Endothelial cell of umbilical vein (primary cell): ENCODE results near the gene CAMTA2. TPM values are rescaled to one million over a fixed set of nuclear protein-coding genes. Genes with fewer than 3 reads are reported as not detected.

ENCODE experiments used
- BruUV-seq: library from RNA; stranded (reverse); fragments of 400-500 nt; replicated peaks from 2 replicates; lab custom pipeline; 2021; lab: Mats Ljungman, UMichigan
- CTCF ChIA-PET: fragments of 300-600, 350-600 bp; sonication (Branson Sonifier 250); formaldehyde crosslinking; loops from one replicate; lab custom pipeline; 2021; ENCODE audit warnings: antibody characterized with exemption, inconsistent platforms; lab: Charles Lee
- POLR2A ChIA-PET: fragments of 300-600, 350-600 bp; sonication (Branson Sonifier 250); formaldehyde crosslinking; loops from one replicate; lab custom pipeline; 2021; ENCODE audit warnings: antibody characterized with exemption, inconsistent platforms; lab: Charles Lee
- DNase-seq: peaks from one replicate; pipeline ENCODE4 v3.0.0-alpha.2; 2011; ENCODE audit warnings: low read depth, low spot score
- FAIRE-seq: peaks from 2 replicates; lab custom pipeline; 2011; peaks lifted over from hg19 to GRCh38; lab: Jason Lieb, UNC
- H2AFZ ChIP-seq: 2 replicates; pipeline ENCODE4 v1.6.0; 2012; ENCODE audit warnings: low read depth, low read length, control low read depth, inconsistent platforms
- H3K27ac ChIP-seq: 2 replicates; pipeline ENCODE4 v1.5.1; 2011; ENCODE audit warnings: low read depth, mild to moderate bottlenecking, control low read depth, low read length, moderate library complexity; ENCODE audit not compliant: insufficient read depth
- H3K27me3 ChIP-seq, 2 experiments: 2 replicates each; pipeline versions ENCODE4 v1.6.0 to v1.6.1; 2011; ENCODE audit warnings: low read length in 2 of 2, mixed read lengths in 1 of 2; ENCODE audit not compliant: control insufficient read depth in 2 of 2, insufficient read depth in 2 of 2
- H3K36me3 ChIP-seq, 2 experiments: 2 replicates in 1 of 2; 3 replicates in 1 of 2; pipeline ENCODE4 v1.5.1; 2011; ENCODE audit warnings: low read length in 2 of 2, mild to moderate bottlenecking in 1 of 2, moderate library complexity in 1 of 2; ENCODE audit not compliant: control insufficient read depth in 2 of 2, insufficient read depth in 2 of 2; ENCODE audit errors: extremely low read depth in 1 of 2
- H3K4me1 ChIP-seq: 3 replicates; pipeline ENCODE4 v1.5.1; 2011; ENCODE audit warnings: mild to moderate bottlenecking, low read length; ENCODE audit not compliant: control insufficient read depth, insufficient read depth; ENCODE audit errors: extremely low read depth
- H3K4me2 ChIP-seq: 2 replicates; pipeline ENCODE4 v1.6.1; 2011; ENCODE audit warnings: low read length, control low read depth, mixed read lengths; ENCODE audit not compliant: insufficient read depth
- H3K4me3 ChIP-seq, 3 experiments: fragments of 200-600 bp in 1 of 3; sonication (generic), shearing (Covaris generic) in 1 of 3; replicated peaks in 1 of 3; 2 replicates each; pipeline ENCODE4 v1.5.1; 2011 to 2016; ENCODE audit warnings: control low read depth in 3 of 3, low read length in 3 of 3, mild to moderate bottlenecking in 2 of 3, inconsistent platforms in 1 of 3, low read depth in 1 of 3, moderate library complexity in 1 of 3; ENCODE audit not compliant: insufficient read depth in 1 of 3
- H3K79me2 ChIP-seq: 2 replicates; pipeline ENCODE4 v1.6.0; 2012; ENCODE audit warnings: low read length, inconsistent platforms; ENCODE audit not compliant: control insufficient read depth, insufficient read depth
- H3K9ac ChIP-seq: replicated peaks from 2 replicates; pipeline ENCODE3; 2011; ENCODE audit warnings: low read length, control low read depth; ENCODE audit not compliant: insufficient read depth; ENCODE audit errors: extremely low read depth
- H3K9me1 ChIP-seq: replicated peaks from 3 replicates; pipeline ENCODE4 v1.6.0; 2011; ENCODE audit warnings: mild to moderate bottlenecking, low read length; ENCODE audit not compliant: control insufficient read depth, insufficient read depth; ENCODE audit errors: extremely low read depth
- H3K9me3 ChIP-seq: replicated peaks from 2 replicates; pipeline ENCODE4 v1.5.1; 2012; ENCODE audit warnings: low read length, inconsistent platforms; ENCODE audit not compliant: control insufficient read depth, insufficient read depth
- H4K20me1 ChIP-seq: replicated peaks from 2 replicates; pipeline ENCODE3; 2011; ENCODE audit warnings: mild to moderate bottlenecking, low read length; ENCODE audit not compliant: control insufficient read depth, insufficient read depth; ENCODE audit errors: extremely low read depth
- CTCF ChIP-seq, 2 donors: IDR thresholded peaks; 1 replicate in 1 of 2; 2 replicates in 1 of 2; pipeline ENCODE4 v1.5.1; 2011; ENCODE audit warnings: low read length in 2 of 2, mild to moderate bottlenecking in 2 of 2, moderate library complexity in 2 of 2, control low read depth in 1 of 2, inconsistent platforms in 1 of 2, low read depth in 1 of 2; ENCODE audit not compliant: insufficient read depth in 1 of 2; ENCODE audit errors: extremely low read depth in 1 of 2
- EZH2 ChIP-seq: IDR thresholded peaks from 2 replicates; pipeline ENCODE4 v1.6.1; 2012; ENCODE audit warnings: borderline replicate concordance, low read depth, mild to moderate bottlenecking, moderate library complexity, low read length, inconsistent platforms; ENCODE audit not compliant: severe bottlenecking
- FOS ChIP-seq: IDR thresholded peaks from 2 replicates; pipeline ENCODE4 v1.6.1; 2011; ENCODE audit warnings: mild to moderate bottlenecking, low read length, moderate library complexity, borderline replicate concordance; ENCODE audit not compliant: insufficient read depth
- GATA2 ChIP-seq: IDR thresholded peaks from 2 replicates; pipeline ENCODE4 v1.7.0; 2011; ENCODE audit warnings: low read depth, mild to moderate bottlenecking, moderate library complexity, mixed read lengths, low read length; ENCODE audit not compliant: insufficient read length, insufficient read depth
- JUN ChIP-seq: IDR thresholded peaks from 2 replicates; pipeline ENCODE4 v1.6.1; 2011; ENCODE audit warnings: borderline replicate concordance, low read depth; ENCODE audit not compliant: insufficient read length, insufficient read depth
- MYC ChIP-seq: IDR thresholded peaks from one replicate; pipeline ENCODE4 v1.6.1; 2011; ENCODE audit warnings: mild to moderate bottlenecking, low read depth, low read length
- dilution Hi-C: fragments of 300-500 bp; cut with MboI; formaldehyde crosslinking; loops from one replicate; pipeline ENCODE4 v1.15.0; 2019; ENCODE audit warnings: low sequenced_read_pairs; ENCODE audit not compliant: extremely low pct_ligation_motif_present
- intact Hi-C: fragments of 100-400 bp; cut with micrococcal nuclease; formaldehyde crosslinking; loops from one replicate; pipeline ENCODE4 v1.10.0; 2022
- polyA plus RNA-seq, 4 experiments: library from polyadenylated mRNA; depleted of rRNA in 3 of 4; stranded (reverse) in 3 of 4; unstranded in 1 of 4; fragments of >200 nt; gene quantifications; 2 replicates each; pipeline versions ENCODE4 v1.2.1 to v1.2.3, GENCODE V29; 2011 to 2012; ENCODE audit warnings: missing spikeins in 1 of 4
- total RNA-seq: library from RNA; stranded (reverse); gene quantifications from 2 replicates; pipeline ENCODE4 v1.2.3, GENCODE V29; 2021

The CAMTA2 gene
- total and polyA plus RNA-seq, 2 donors (not counting 3 experiments of a cell fraction or from before 2014, with no cell fraction given) = 33.8 to 51.0 TPM

- H3K4me3 ChIP-seq = peak within 1 kb of the TSS in 1 of 3 experiments; percentile 1
Observed at GRCh38 chr17:5035315-5035714, 47.8 kb upstream of the CAMTA2 start, which contains the start of gene SLC52A1. Gene SLC52A1, minus strand, starts transcription at chr17:5035426. Its CDS starts 820 bp downstream, at chr17:5034606.

More at GRCh38 chr17:5035315-5035714, 47.8 kb upstream of the CAMTA2 start, which contains the start of gene SLC52A1:
- H3K27ac ChIP-seq = no peak within 1 kb of the TSS
- BruUV-seq = no TSS peak
- ChIA-PET CTCF (interaction anchor here (0.8 to 4.7 kb wide), 5 partner anchors 9 to 126 kb away, joined by 3 to 23 read pairs (median 5); no protein-coding TSS in a partner anchor), POLR2A (interaction anchor here (0.6 kb wide), 1 partner anchor 303 kb away, joined by 6 read pairs; no protein-coding TSS in a partner anchor)
- peak within 1 kb of the TSS; percentile 39 for H2AFZ ChIP-seq
- H3K4me2 ChIP-seq = no peak within 1 kb of the TSS
- no peak within 1 kb of the TSS for H3K9ac ChIP-seq
- H3K9me1 ChIP-seq = no peaks in the 10 kb centered on the region
- H3K36me3 ChIP-seq = no peaks in the 10 kb centered on the region
- no peak for DNase-seq
- peaks cover 5% of the 10 kb centered on the region for H3K4me1 ChIP-seq
- no peak for FAIRE-seq
- no peak for TF ChIP-seq EZH2
- TF ChIP-seq CTCF (IDR thresholded peaks at IDR 0.05; ENCODE audit: extremely low read depth in 1 of 2, insufficient read depth in 1 of 2, low read depth in 1 of 2, low read length in 2 of 2) = no peak
- TF ChIP-seq FOS = no peak
- no peak for TF ChIP-seq JUN
- TF ChIP-seq GATA2 = no peak
- TF ChIP-seq MYC = no peak
- H4K20me1 ChIP-seq = no peaks in the 10 kb centered on the region
- dilution Hi-C loops (no loop called here), intact Hi-C loops (no loop called here)
- peaks cover 2% of the 10 kb centered on the region in 2 experiments for H3K27me3 ChIP-seq
- H3K79me2 ChIP-seq = no peaks in the 10 kb centered on the region
- no peaks in the 10 kb centered on the region for H3K9me3 ChIP-seq
